NCI-H460 (cell line): ENCODE measurements around the gene MYT1. TPM values are rescaled to one million over a fixed set of nuclear protein-coding genes. Genes with fewer than 3 reads are reported as not detected.

Experiments used
- DNase-seq: peaks from one replicate; pipeline ENCODE4 v3.0.0-alpha.2; 2016; ENCODE audit warnings: low read depth; ENCODE audit errors: extremely low read depth
- total RNA-seq: library from RNA; depleted of rRNA; stranded (reverse); fragments of >200 nt; shearing (Covaris generic); gene quantifications from 2 replicates; pipeline ENCODE4 v1.2.3, GENCODE V29; 2014

MYT1 gene
- total RNA-seq, 1 experiment from 2014 or later: not detected

- no peak for DNase-seq
Observed at GRCh38 chr20:64242003-64242796, 77.9 kb downstream of the MYT1 start.

- no peak for DNase-seq
Observed at GRCh38 chr20:64242797-64243475, 78.7 kb downstream of the MYT1 start.

GRCh38 chr20:64244281-64244805, 80.1 kb downstream of the MYT1 start:
- no peak for DNase-seq

- no peak for DNase-seq
Observed at GRCh38 chr20:64244870-64245603, 80.8 kb downstream of the MYT1 start.

- DNase-seq: no peak
Observed at GRCh38 chr20:64245746-64246595, 81.7 kb downstream of the MYT1 start.

- no peak for DNase-seq
Observed at GRCh38 chr20:64246616-64247306, 82.5 kb downstream of the MYT1 start.

GRCh38 chr20:64247307-64247618, 83.0 kb downstream of the MYT1 start:
- no peak for DNase-seq

- no peak for DNase-seq
Observed at GRCh38 chr20:64247970-64248841, 84.0 kb downstream of the MYT1 start.

GRCh38 chr20:64250027-64250426, 85.8 kb downstream of the MYT1 start:
- no peak for DNase-seq

GRCh38 chr20:64253000-64253383, 88.7 kb downstream of the MYT1 start:
- DNase-seq: no peak

- no peak for DNase-seq
Observed at GRCh38 chr20:64253443-64253842, 89.2 kb downstream of the MYT1 start.

- DNase-seq: no peak
Observed at GRCh38 chr20:64254156-64254555, 89.9 kb downstream of the MYT1 start.

- DNase-seq: no peak
Observed at GRCh38 chr20:64254571-64255360, 90.5 kb downstream of the MYT1 start.

- peak; percentile 83 for DNase-seq
Observed at GRCh38 chr20:64255361-64256281, 91.4 kb downstream of the MYT1 start, which contains the start of gene PCMTD2. TSS of gene PCMTD2 (plus strand) at chr20:64255748. CDS start at chr20:64259966, 4,218 bp downstream.

GRCh38 chr20:64256282-64256935, 92.2 kb downstream of the MYT1 start:
- no peak for DNase-seq

- no peak for DNase-seq
Observed at GRCh38 chr20:64257107-64257757, 93.0 kb downstream of the MYT1 start.
